ENCODE results near the gene ADAMTSL1. TPM values are rescaled to one million over a fixed set of nuclear protein-coding genes. Genes with fewer than 3 reads are reported as not detected.

ADAMTSL1 gene
- total and polyA plus RNA-seq, 2 of the 13 experiments (the other 11 are each of a cell fraction or from before 2014, with no cell fraction given): not detected

DNA sequence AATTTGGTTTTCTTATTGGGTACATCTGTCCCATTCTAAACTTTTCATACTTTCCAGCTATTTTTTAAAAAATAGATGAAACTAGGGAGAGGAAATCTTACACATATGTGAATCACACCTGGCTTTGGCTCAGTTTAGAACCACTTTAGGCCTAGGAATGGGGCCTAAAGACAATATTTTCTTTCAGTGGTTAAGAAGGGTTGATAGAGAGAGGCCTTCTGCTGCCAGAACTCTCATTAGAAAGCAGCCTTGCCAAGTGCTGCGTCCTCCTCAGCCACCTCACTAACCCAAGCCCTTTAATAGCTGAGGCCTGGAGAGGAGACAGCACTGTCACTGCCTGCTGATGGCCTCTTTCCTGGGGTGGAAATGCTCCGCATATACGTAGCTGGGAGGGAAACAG, 391.6 kb downstream of the ADAMTSL1 start:
- 55% methylated on average over 3 of the region's 3 CpGs for WGBS (ENCODE audit: low lambda C conversion rate)
- no peak for FAIRE-seq
- no TSS peak for BruUV-seq (replicated peaks)

More for the DNA sequence above, 391.6 kb downstream of the ADAMTSL1 start:
- no peak overlapping the region for H3K9ac ChIP-seq (ENCODE audit: insufficient read depth, low read depth, low read length)
- H2AFZ ChIP-seq (ENCODE audit: low read length): no peak overlapping the region
- H3K4me2 ChIP-seq (ENCODE audit: low read depth, low read length): no peak overlapping the region
- intact Hi-C loops (cut with micrococcal nuclease; ENCODE audit: unreplicated experiment) (no loop called here), in situ Hi-C loops (cut with HindIII; ENCODE audit: extremely low pct_ligation_motif_present, low pct_unique_long_range_greater_than_20kb) (no loop called here)
- TF ChIP-seq, protein P1, sequence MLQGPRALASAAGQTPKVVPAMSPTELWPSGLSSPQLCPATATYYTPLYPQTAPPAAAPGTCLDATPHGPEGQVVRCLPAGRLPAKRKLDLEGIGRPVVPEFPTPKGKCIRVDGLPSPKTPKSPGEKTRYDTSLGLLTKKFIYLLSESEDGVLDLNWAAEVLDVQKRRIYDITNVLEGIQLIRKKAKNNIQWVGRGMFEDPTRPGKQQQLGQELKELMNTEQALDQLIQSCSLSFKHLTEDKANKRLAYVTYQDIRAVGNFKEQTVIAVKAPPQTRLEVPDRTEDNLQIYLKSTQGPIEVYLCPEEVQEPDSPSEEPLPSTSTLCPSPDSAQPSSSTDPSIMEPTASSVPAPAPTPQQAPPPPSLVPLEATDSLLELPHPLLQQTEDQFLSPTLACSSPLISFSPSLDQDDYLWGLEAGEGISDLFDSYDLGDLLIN (CRISPR knock-in tag; IDR thresholded peaks at IDR 0.05; ENCODE audit: borderline replicate concordance): no peak
- TF ChIP-seq BRD4 (CRISPR knock-in tag; IDR thresholded peaks at IDR 0.05): no peak
- no peak for TF ChIP-seq ZNF543 (CRISPR knock-in tag; IDR thresholded peaks at IDR 0.05)
- TF ChIP-seq ZNF816 (CRISPR knock-in tag; IDR thresholded peaks at IDR 0.05; ENCODE audit: borderline replicate concordance): no peak
- TF ChIP-seq ZNF350 (CRISPR knock-in tag; IDR thresholded peaks at IDR 0.05; ENCODE audit: borderline replicate concordance, low read depth): no peak
- TF ChIP-seq ZNF891 (CRISPR knock-in tag; IDR thresholded peaks at IDR 0.05): no peak
- TF ChIP-seq, protein P2, sequence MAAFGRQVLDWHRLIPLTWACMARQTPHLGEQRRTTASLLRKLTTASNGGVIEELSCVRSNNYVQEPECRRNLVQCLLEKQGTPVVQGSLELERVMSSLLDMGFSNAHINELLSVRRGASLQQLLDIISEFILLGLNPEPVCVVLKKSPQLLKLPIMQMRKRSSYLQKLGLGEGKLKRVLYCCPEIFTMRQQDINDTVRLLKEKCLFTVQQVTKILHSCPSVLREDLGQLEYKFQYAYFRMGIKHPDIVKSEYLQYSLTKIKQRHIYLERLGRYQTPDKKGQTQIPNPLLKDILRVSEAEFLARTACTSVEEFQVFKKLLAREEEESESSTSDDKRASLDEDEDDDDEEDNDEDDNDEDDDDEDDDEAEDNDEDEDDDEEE (CRISPR knock-in tag; IDR thresholded peaks at IDR 0.05): no peak
- TF ChIP-seq, protein P3, sequence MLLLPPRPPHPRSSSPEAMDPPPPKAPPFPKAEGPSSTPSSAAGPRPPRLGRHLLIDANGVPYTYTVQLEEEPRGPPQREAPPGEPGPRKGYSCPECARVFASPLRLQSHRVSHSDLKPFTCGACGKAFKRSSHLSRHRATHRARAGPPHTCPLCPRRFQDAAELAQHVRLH (CRISPR knock-in tag; IDR thresholded peaks at IDR 0.05; ENCODE audit: borderline replicate concordance, low read depth): no peak
- TF ChIP-seq DNMT3B (CRISPR knock-in tag; conservative IDR thresholded peaks at IDR 0.05): no peak
- TF ChIP-seq, protein P4, sequence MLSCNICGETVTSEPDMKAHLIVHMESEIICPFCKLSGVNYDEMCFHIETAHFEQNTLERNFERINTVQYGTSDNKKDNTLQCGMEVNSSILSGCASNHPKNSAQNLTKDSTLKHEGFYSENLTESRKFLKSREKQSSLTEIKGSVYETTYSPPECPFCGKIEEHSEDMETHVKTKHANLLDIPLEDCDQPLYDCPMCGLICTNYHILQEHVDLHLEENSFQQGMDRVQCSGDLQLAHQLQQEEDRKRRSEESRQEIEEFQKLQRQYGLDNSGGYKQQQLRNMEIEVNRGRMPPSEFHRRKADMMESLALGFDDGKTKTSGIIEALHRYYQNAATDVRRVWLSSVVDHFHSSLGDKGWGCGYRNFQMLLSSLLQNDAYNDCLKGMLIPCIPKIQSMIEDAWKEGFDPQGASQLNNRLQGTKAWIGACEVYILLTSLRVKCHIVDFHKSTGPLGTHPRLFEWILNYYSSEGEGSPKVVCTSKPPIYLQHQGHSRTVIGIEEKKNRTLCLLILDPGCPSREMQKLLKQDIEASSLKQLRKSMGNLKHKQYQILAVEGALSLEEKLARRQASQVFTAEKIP (CRISPR knock-in tag; IDR thresholded peaks at IDR 0.05; ENCODE audit: borderline replicate concordance): no peak
- TF ChIP-seq NCOA2 (CRISPR knock-in tag; IDR thresholded peaks at IDR 0.05): no peak
- TF ChIP-seq SMARCE1 (IDR thresholded peaks at IDR 0.05; ENCODE audit: borderline replicate concordance): no peak
- TF ChIP-seq, protein P5, sequence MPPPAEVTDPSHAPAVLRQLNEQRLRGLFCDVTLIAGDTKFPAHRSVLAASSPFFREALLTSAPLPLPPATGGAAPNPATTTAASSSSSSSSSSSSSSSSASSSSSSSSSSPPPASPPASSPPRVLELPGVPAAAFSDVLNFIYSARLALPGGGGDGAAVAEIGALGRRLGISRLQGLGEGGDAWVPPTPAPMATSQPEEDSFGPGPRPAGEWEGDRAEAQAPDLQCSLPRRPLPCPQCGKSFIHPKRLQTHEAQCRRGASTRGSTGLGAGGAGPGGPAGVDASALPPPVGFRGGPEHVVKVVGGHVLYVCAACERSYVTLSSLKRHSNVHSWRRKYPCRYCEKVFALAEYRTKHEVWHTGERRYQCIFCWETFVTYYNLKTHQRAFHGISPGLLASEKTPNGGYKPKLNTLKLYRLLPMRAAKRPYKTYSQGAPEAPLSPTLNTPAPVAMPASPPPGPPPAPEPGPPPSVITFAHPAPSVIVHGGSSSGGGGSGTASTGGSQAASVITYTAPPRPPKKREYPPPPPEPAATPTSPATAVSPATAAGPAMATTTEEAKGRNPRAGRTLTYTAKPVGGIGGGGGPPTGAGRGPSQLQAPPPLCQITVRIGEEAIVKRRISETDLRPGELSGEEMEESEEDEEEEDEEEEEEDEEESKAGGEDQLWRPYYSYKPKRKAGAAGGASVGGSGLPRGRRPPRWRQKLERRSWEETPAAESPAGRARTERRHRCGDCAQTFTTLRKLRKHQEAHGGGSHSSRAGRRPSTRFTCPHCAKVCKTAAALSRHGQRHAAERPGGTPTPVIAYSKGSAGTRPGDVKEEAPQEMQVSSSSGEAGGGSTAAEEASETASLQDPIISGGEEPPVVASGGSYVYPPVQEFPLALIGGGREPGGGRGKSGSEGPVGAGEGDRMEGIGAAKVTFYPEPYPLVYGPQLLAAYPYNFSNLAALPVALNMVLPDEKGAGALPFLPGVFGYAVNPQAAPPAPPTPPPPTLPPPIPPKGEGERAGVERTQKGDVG (CRISPR knock-in tag; IDR thresholded peaks at IDR 0.05; ENCODE audit: borderline replicate concordance): no peak
- TF ChIP-seq ZNF83 (CRISPR knock-in tag; IDR thresholded peaks at IDR 0.05; ENCODE audit: borderline replicate concordance): no peak
- TF ChIP-seq ZNF260 (CRISPR knock-in tag; IDR thresholded peaks at IDR 0.05; ENCODE audit: borderline replicate concordance, low read depth): no peak
- TF ChIP-seq JDP2 (CRISPR knock-in tag; IDR thresholded peaks at IDR 0.05; ENCODE audit: borderline replicate concordance): no peak
- TF ChIP-seq THAP11 (CRISPR knock-in tag; IDR thresholded peaks at IDR 0.05): no peak
- no peak for TF ChIP-seq POLR2G (IDR thresholded peaks at IDR 0.05; ENCODE audit: low read depth, low read length)
- TF ChIP-seq DMAP1 (CRISPR knock-in tag; IDR thresholded peaks at IDR 0.05): no peak
- H3K79me2 ChIP-seq (ENCODE audit: insufficient read depth, low read length): no peaks in the 10 kb centered on the region
- no peak overlapping the region for H3K4me3 ChIP-seq (replicated peaks in 1 of 3; ENCODE audit: insufficient read depth in 1 of 3, low read depth in 2 of 3, low read length in 3 of 3)
- POLR2A ChIA-PET: no interaction called here
- DNase-seq (ENCODE audit: low spot score) (no peak), ATAC-seq (no peak)
- H3K4me1 ChIP-seq (ENCODE audit: insufficient read depth, low read length): no peaks in the 10 kb centered on the region
- CTCF ChIA-PET (ENCODE audit: low intra/inter-chr PET ratio, low total read pairs): no interaction called here
- H3K9me3 ChIP-seq (ENCODE audit: low read length): no peaks in the 10 kb centered on the region
- H3K27ac ChIP-seq (ENCODE audit: extremely low read length, insufficient read depth, low read length): no peak overlapping the region
- no peaks in the 10 kb centered on the region for H3K27me3 ChIP-seq (ENCODE audit: control insufficient read depth in 1 of 2, insufficient read depth in 2 of 2, low read length in 2 of 2)
- no peaks in the 10 kb centered on the region for H3K36me3 ChIP-seq (replicated peaks in 1 of 2; ENCODE audit: control insufficient read depth in 1 of 2, insufficient read depth in 2 of 2, low read length in 2 of 2)
- no peaks in the 10 kb centered on the region for H4K20me1 ChIP-seq (ENCODE audit: insufficient read depth, low read length)

Data from HepG2 (cell line).